NT2/D1 (cell line): ENCODE data around the gene HRCT1.

Experiments used
- YY1 ChIP-seq: IDR thresholded peaks from 2 replicates; pipeline ENCODE4 v1.6.1; 2011; ENCODE audit not compliant: insufficient read length, insufficient read depth
- ZNF274 ChIP-seq: IDR thresholded peaks from 2 replicates; pipeline ENCODE4 v1.6.1; 2011; ENCODE audit warnings: mild to moderate bottlenecking, low read depth, low read length

- TF ChIP-seq ZNF274 (no peak), YY1 (no peak)
Measured at GRCh38 chr9:35940458-35941407, 34.7 kb downstream of the HRCT1 start.
